GM18505 (cell line): ENCODE data around the gene YPEL2.

Experiments used
- ATAC-seq: cut with Tn5 transposase; IDR thresholded peaks from one replicate; pipeline ENCODE4 v1.9.1; 2021; ENCODE audit not compliant: unreplicated experiment
- POLR2A ChIP-seq: IDR thresholded peaks from 4 replicates; pipeline ENCODE4 v1.6.1; 2011; ENCODE audit warnings: borderline replicate concordance; ENCODE audit not compliant: insufficient read depth, insufficient read length; ENCODE audit errors: extremely low read depth

YPEL2 gene

GRCh38 chr17:59440757-59441463 is 109.5 kb downstream of the YPEL2 start:
- no peak for ATAC-seq
- no peak for TF ChIP-seq POLR2A

- ATAC-seq: no peak
- TF ChIP-seq POLR2A: no peak
Observed at GRCh38 chr17:59441464-59442096, 110.1 kb downstream of the YPEL2 start.

GRCh38 chr17:59443106-59443505 is 111.7 kb downstream of the YPEL2 start:
- TF ChIP-seq POLR2A: no peak
- ATAC-seq: no peak
